HepG2 (cell line): ENCODE measurements around the gene PGS1. TPM values are rescaled to one million over a fixed set of nuclear protein-coding genes. Genes with fewer than 3 reads are reported as not detected.
A peak's percentile ranks its signal among the peaks of the same experiment; 100 is the strongest.

Experiments
- FOXJ3 ChIP-seq: sonication (generic); formaldehyde crosslinking; IDR thresholded peaks from 2 replicates; pipeline ENCODE4 v1.4.0; 2020; ENCODE audit warnings: missing genetic modification reagents, mild to moderate bottlenecking, borderline replicate concordance
- HIVEP1 ChIP-seq: sonication (generic); formaldehyde crosslinking; IDR thresholded peaks from 2 replicates; pipeline ENCODE4 v1.4.0; 2020; ENCODE audit warnings: mild to moderate bottlenecking, missing genetic modification reagents
- IKZF4 ChIP-seq: sonication (generic); formaldehyde crosslinking; IDR thresholded peaks from 2 replicates; pipeline ENCODE4 v1.5.1; 2020; ENCODE audit warnings: borderline replicate concordance, mild to moderate bottlenecking, low read depth, missing genetic modification reagents; ENCODE audit errors: not compliant biosample characterization
- JUN ChIP-seq: sonication (generic); formaldehyde crosslinking; IDR thresholded peaks from 2 replicates; pipeline ENCODE4 v1.4.0; 2020; ENCODE audit warnings: mild to moderate bottlenecking, missing genetic modification reagents
- KDM4B ChIP-seq: sonication (generic); formaldehyde crosslinking; IDR thresholded peaks from 2 replicates; pipeline ENCODE4 v1.4.0; 2020; ENCODE audit warnings: missing genetic modification reagents
- NBN ChIP-seq: fragments of 450-650 bp; conservative IDR thresholded peaks from 2 replicates; pipeline ENCODE4 v1.6.1; 2017
- NRL ChIP-seq: sonication (generic); formaldehyde crosslinking; IDR thresholded peaks from 2 replicates; pipeline ENCODE4 v1.5.0; 2020; ENCODE audit warnings: missing genetic modification reagents, mild to moderate bottlenecking, moderate library complexity, borderline replicate concordance
- POLR2AphosphoS2 ChIP-seq: IDR thresholded peaks from 2 replicates; pipeline ENCODE4 v1.6.1; 2011; ENCODE audit warnings: low read depth, low read length, improper control_type of control experiment
- RAD51 ChIP-seq: fragments of 450-650 bp; IDR thresholded peaks from 2 replicates; pipeline ENCODE4 v1.6.1; 2016; ENCODE audit warnings: borderline replicate concordance
- SMC3 ChIP-seq: IDR thresholded peaks from 2 replicates; pipeline ENCODE4 v1.6.1; 2011; ENCODE audit warnings: low read length, improper control_type of control experiment
- SRSF9 ChIP-seq: fragments of 200-400 bp; formaldehyde crosslinking; IDR thresholded peaks from 2 replicates; pipeline ENCODE4 v1.6.1; 2018; ENCODE audit warnings: borderline replicate concordance, mild to moderate bottlenecking, low read depth, low read length; ENCODE audit not compliant: insufficient read depth, poor library complexity, severe bottlenecking
- TCF7 ChIP-seq: sonication (generic); IDR thresholded peaks from 2 replicates; pipeline ENCODE4 v1.6.1; 2016; ENCODE audit warnings: antibody characterized with exemption, low read depth
- THAP8 ChIP-seq: sonication (generic); formaldehyde crosslinking; IDR thresholded peaks from 2 replicates; pipeline ENCODE4 v1.5.1; 2020; ENCODE audit warnings: missing genetic modification reagents, mild to moderate bottlenecking, borderline replicate concordance
- XRCC5 ChIP-seq: fragments of 200-400 bp; formaldehyde crosslinking; optimal IDR thresholded peaks from 2 replicates; pipeline ENCODE3; 2017; ENCODE audit warnings: mild to moderate bottlenecking, low read length
- ZBTB20 ChIP-seq: sonication (generic); formaldehyde crosslinking; IDR thresholded peaks from 2 replicates; pipeline ENCODE4 v1.8.1; 2023; ENCODE audit warnings: missing genetic modification reagents, low read depth, mild to moderate bottlenecking, borderline replicate concordance
- ZNF10 ChIP-seq: sonication (generic); formaldehyde crosslinking; IDR thresholded peaks from 2 replicates; pipeline ENCODE4 v1.4.0; 2020; ENCODE audit warnings: mild to moderate bottlenecking, low read depth, missing genetic modification reagents, borderline replicate concordance
- ZNF138 ChIP-seq: sonication (generic); formaldehyde crosslinking; IDR thresholded peaks from 2 replicates; pipeline ENCODE4 v1.5.0; 2020; ENCODE audit warnings: mild to moderate bottlenecking, low read depth, missing genetic modification reagents
- ZNF256 ChIP-seq: sonication (generic); formaldehyde crosslinking; conservative IDR thresholded peaks from 2 replicates; pipeline ENCODE4 v1.4.0; 2020; ENCODE audit warnings: missing genetic modification reagents
- ZNF432 ChIP-seq: sonication (generic); formaldehyde crosslinking; IDR thresholded peaks from 2 replicates; pipeline ENCODE4 v1.5.0; 2020; ENCODE audit warnings: missing genetic modification reagents, mild to moderate bottlenecking, borderline replicate concordance
- ZNF589 ChIP-seq: sonication (generic); formaldehyde crosslinking; conservative IDR thresholded peaks from 2 replicates; pipeline ENCODE4 v1.8.0; 2022; ENCODE audit warnings: mild to moderate bottlenecking, moderate library complexity, missing genetic modification reagents
- ZNF616 ChIP-seq: sonication (generic); formaldehyde crosslinking; IDR thresholded peaks from 2 replicates; pipeline ENCODE4 v1.5.0; 2020; ENCODE audit warnings: low read depth, mild to moderate bottlenecking, missing genetic modification reagents
- polyA plus RNA-seq, 8 experiments: library from polyadenylated mRNA; depleted of rRNA in 3 of 8; stranded (reverse) in 7 of 8; unstranded in 1 of 8; fragments of >200 nt; fragmentation: Illumina TruSeq in 4 of 8; extraction: Trizol in 4 of 8; gene quantifications; 2 replicates each; pipeline versions ENCODE4 v1.2.1 to v1.2.3, GENCODE V29; 2011 to 2016; ENCODE audit warnings: low read depth in 4 of 8, missing spikeins in 1 of 8, mixed read lengths in 1 of 8; ENCODE audit not compliant: insufficient read depth in 1 of 8
- total RNA-seq, 5 experiments: library from RNA; depleted of rRNA; stranded (reverse); fragments of >200 nt; fragmentation: Illumina TruSeq; extraction: Trizol; gene quantifications; 2 replicates each; pipeline ENCODE4 v1.2.3, GENCODE V29; 2016; ENCODE audit warnings: low read depth in 1 of 5
- TF ChIP-seq, protein P1 (sequence below): sonication (generic); formaldehyde crosslinking; conservative IDR thresholded peaks from 2 replicates; pipeline ENCODE4 v1.4.0; 2020; ENCODE audit warnings: mild to moderate bottlenecking, missing genetic modification reagents, moderate library complexity
- TF ChIP-seq, protein P2 (sequence below): sonication (generic); formaldehyde crosslinking; IDR thresholded peaks from 2 replicates; pipeline ENCODE4 v1.4.0; 2020; ENCODE audit warnings: missing genetic modification reagents

Gene PGS1
- total and polyA plus RNA-seq, 2 of the 13 experiments (the other 11 are each of a cell fraction or from before 2014, with no cell fraction given) = 25.9 to 31.5 TPM

- TF ChIP-seq, protein P1, sequence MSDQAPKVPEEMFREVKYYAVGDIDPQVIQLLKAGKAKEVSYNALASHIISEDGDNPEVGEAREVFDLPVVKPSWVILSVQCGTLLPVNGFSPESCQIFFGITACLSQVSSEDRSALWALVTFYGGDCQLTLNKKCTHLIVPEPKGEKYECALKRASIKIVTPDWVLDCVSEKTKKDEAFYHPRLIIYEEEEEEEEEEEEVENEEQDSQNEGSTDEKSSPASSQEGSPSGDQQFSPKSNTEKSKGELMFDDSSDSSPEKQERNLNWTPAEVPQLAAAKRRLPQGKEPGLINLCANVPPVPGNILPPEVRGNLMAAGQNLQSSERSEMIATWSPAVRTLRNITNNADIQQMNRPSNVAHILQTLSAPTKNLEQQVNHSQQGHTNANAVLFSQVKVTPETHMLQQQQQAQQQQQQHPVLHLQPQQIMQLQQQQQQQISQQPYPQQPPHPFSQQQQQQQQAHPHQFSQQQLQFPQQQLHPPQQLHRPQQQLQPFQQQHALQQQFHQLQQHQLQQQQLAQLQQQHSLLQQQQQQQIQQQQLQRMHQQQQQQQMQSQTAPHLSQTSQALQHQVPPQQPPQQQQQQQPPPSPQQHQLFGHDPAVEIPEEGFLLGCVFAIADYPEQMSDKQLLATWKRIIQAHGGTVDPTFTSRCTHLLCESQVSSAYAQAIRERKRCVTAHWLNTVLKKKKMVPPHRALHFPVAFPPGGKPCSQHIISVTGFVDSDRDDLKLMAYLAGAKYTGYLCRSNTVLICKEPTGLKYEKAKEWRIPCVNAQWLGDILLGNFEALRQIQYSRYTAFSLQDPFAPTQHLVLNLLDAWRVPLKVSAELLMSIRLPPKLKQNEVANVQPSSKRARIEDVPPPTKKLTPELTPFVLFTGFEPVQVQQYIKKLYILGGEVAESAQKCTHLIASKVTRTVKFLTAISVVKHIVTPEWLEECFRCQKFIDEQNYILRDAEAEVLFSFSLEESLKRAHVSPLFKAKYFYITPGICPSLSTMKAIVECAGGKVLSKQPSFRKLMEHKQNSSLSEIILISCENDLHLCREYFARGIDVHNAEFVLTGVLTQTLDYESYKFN (CRISPR knock-in tag) = peak; percentile 54; the same call in 1 of the 2 replicates
- peak; percentile 96 for TF ChIP-seq IKZF4 (CRISPR knock-in tag)
- no peak for TF ChIP-seq SMC3
- no peak for TF ChIP-seq POLR2AphosphoS2
- 0 out of 2 replicates have a peak, but pooled peaks have one; percentile 14 for TF ChIP-seq ZBTB20 (CRISPR knock-in tag)
- TF ChIP-seq ZNF10 (CRISPR knock-in tag) = no peak
- peak; percentile 67; the same call in 1 of the 2 replicates for TF ChIP-seq NRL (CRISPR knock-in tag)
- 0 out of 2 replicates have a peak, but pooled peaks have one; percentile 13 for TF ChIP-seq FOXJ3
- peak; percentile 57 for TF ChIP-seq HIVEP1 (CRISPR knock-in tag)
- TF ChIP-seq KDM4B (CRISPR knock-in tag) = peak; percentile 90; the same call in 1 of the 2 replicates
- no peak; the same call in none of the 2 replicates for TF ChIP-seq ZNF138 (CRISPR knock-in tag)
- TF ChIP-seq ZNF432 (CRISPR knock-in tag) = no peak
- 0 out of 2 replicates have a peak, but pooled peaks have one; percentile 2 for TF ChIP-seq ZNF256 (CRISPR knock-in tag)
- no peak for TF ChIP-seq TCF7
- TF ChIP-seq JUN (CRISPR knock-in tag) = peak; percentile 33; the same call in 1 of the 2 replicates
- TF ChIP-seq, protein P2, sequence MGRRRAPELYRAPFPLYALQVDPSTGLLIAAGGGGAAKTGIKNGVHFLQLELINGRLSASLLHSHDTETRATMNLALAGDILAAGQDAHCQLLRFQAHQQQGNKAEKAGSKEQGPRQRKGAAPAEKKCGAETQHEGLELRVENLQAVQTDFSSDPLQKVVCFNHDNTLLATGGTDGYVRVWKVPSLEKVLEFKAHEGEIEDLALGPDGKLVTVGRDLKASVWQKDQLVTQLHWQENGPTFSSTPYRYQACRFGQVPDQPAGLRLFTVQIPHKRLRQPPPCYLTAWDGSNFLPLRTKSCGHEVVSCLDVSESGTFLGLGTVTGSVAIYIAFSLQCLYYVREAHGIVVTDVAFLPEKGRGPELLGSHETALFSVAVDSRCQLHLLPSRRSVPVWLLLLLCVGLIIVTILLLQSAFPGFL (CRISPR knock-in tag) = no peak
- no peak for TF ChIP-seq RAD51
- peak; percentile 45; the same call in 1 of the 2 replicates for TF ChIP-seq THAP8 (CRISPR knock-in tag)
- TF ChIP-seq ZNF616 (CRISPR knock-in tag) = 0 out of 2 replicates have a peak, but pooled peaks have one; percentile 50
- no peak for TF ChIP-seq NBN
- TF ChIP-seq SRSF9 = no peak
- peak; percentile 83 for TF ChIP-seq XRCC5
- TF ChIP-seq ZNF589 (CRISPR knock-in tag) = peak; percentile 88
These were observed at the start of gene PGS1 (continued) for GRCh38 chr17:78378225-78379130.
